ENCODE measurements around the gene GDPD5.

DNA sequence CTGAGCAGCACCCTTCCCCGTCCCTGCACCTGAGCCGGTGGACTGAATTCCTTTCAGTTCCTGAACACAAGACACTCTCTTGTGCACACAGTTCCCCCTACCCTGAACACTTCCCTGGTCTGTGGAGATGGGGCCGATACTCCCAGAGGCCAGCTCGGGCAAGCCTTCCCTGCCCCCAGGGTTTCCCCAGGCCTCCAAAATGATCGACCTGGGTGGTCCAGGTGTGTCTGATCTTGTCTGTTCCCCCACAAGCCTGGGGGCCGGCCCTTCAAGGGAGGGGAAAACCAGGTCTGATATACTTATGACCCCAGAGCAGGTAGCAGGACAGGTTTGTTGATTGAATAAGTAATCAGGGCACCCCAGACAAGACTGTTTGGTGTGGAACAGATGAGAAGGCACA, 52.1 kb downstream of the GDPD5 start:
- no peak for TF ChIP-seq CTCF (IDR thresholded peaks at IDR 0.05)
- no peak for TF ChIP-seq POLR2A (IDR thresholded peaks at IDR 0.05)

Measured in ovary (tissue), 3 donors.